ENCODE results near the gene NTRK2.

NTRK2 gene

GRCh38 chr9:84812847-84813246 lies 143.3 kb downstream of the NTRK2 start:
- in situ Hi-C loops (cut with MboI; ENCODE audit: low sequenced_read_pairs): no loop called here

- in situ Hi-C loops (cut with MboI; ENCODE audit: low sequenced_read_pairs): no loop called here
These were observed 146.0 kb downstream of the NTRK2 start for GRCh38 chr9:84815554-84815953.

- in situ Hi-C loops (cut with MboI; ENCODE audit: low sequenced_read_pairs): no loop called here
These were observed 147.5 kb downstream of the NTRK2 start for GRCh38 chr9:84817038-84817437.

GRCh38 chr9:84818791-84819190 lies 149.3 kb downstream of the NTRK2 start:
- in situ Hi-C loops (cut with MboI; ENCODE audit: low sequenced_read_pairs): no loop called here

- in situ Hi-C loops (cut with MboI; ENCODE audit: low sequenced_read_pairs): no loop called here
These were observed 150.0 kb downstream of the NTRK2 start for GRCh38 chr9:84819491-84819991.

- in situ Hi-C loops (cut with MboI; ENCODE audit: low sequenced_read_pairs): no loop called here
These were observed 151.9 kb downstream of the NTRK2 start for GRCh38 chr9:84821431-84821830.

GRCh38 chr9:84822589-84823233 lies 153.2 kb downstream of the NTRK2 start:
- in situ Hi-C loops (cut with MboI; ENCODE audit: low sequenced_read_pairs): no loop called here

- in situ Hi-C loops (cut with MboI; ENCODE audit: low sequenced_read_pairs): no loop called here
These were observed 154.1 kb downstream of the NTRK2 start for GRCh38 chr9:84823421-84824271.

GRCh38 chr9:84827216-84827765 lies 157.8 kb downstream of the NTRK2 start:
- in situ Hi-C loops (cut with MboI; ENCODE audit: low sequenced_read_pairs): no loop called here

- in situ Hi-C loops (cut with MboI; ENCODE audit: low sequenced_read_pairs): no loop called here
These were observed 158.5 kb downstream of the NTRK2 start for GRCh38 chr9:84828046-84828445.

GRCh38 chr9:84829471-84829870 lies 159.9 kb downstream of the NTRK2 start:
- in situ Hi-C loops (cut with MboI; ENCODE audit: low sequenced_read_pairs): no loop called here

GRCh38 chr9:84829997-84830696 lies 160.6 kb downstream of the NTRK2 start:
- in situ Hi-C loops (cut with MboI; ENCODE audit: low sequenced_read_pairs): no loop called here

- in situ Hi-C loops (cut with MboI; ENCODE audit: low sequenced_read_pairs): no loop called here
These were observed 161.8 kb downstream of the NTRK2 start for GRCh38 chr9:84831377-84831776.

- in situ Hi-C loops (cut with MboI; ENCODE audit: low sequenced_read_pairs): no loop called here
These were observed 162.9 kb downstream of the NTRK2 start for GRCh38 chr9:84832453-84832852.

GRCh38 chr9:84834426-84834825 lies 164.9 kb downstream of the NTRK2 start:
- in situ Hi-C loops (cut with MboI; ENCODE audit: low sequenced_read_pairs): no loop called here

- in situ Hi-C loops (cut with MboI; ENCODE audit: low sequenced_read_pairs): no loop called here
These were observed 166.2 kb downstream of the NTRK2 start for GRCh38 chr9:84835745-84836144.

- in situ Hi-C loops (cut with MboI; ENCODE audit: low sequenced_read_pairs): no loop called here
These were observed 169.3 kb downstream of the NTRK2 start for GRCh38 chr9:84838879-84839278.

- in situ Hi-C loops (cut with MboI; ENCODE audit: low sequenced_read_pairs): no loop called here
These were observed 170.0 kb downstream of the NTRK2 start for GRCh38 chr9:84839541-84839940.

- in situ Hi-C loops (cut with MboI; ENCODE audit: low sequenced_read_pairs): no loop called here
These were observed 172.4 kb downstream of the NTRK2 start for GRCh38 chr9:84841931-84842330.

GRCh38 chr9:84843175-84843824 lies 173.8 kb downstream of the NTRK2 start:
- in situ Hi-C loops (cut with MboI; ENCODE audit: low sequenced_read_pairs): no loop called here
